HPDE6-E6E7 (cell line): ENCODE results near the gene MTG1.
A peak's percentile ranks its signal among the peaks of the same experiment; 100 is the strongest.
"Not testable (repeated sequence)": the region's sequence is repeated elsewhere in the genome, so short reads cannot be mapped to it uniquely, and the experiment has no call there.

Source experiments
- DNase-seq: peaks from one replicate; pipeline ENCODE4 v3.0.0; 2011; ENCODE audit warnings: missing footprints; ENCODE audit errors: extremely low spot score

MTG1 gene

GRCh38 chr10:133358925-133359310 lies 35.0 kb upstream of the MTG1 start:
- no peak for DNase-seq

- no peak for DNase-seq
These were observed 34.4 kb upstream of the MTG1 start for GRCh38 chr10:133359554-133359971.

- DNase-seq = no peak
These were observed 33.9 kb upstream of the MTG1 start for GRCh38 chr10:133359972-133360610.

DNA sequence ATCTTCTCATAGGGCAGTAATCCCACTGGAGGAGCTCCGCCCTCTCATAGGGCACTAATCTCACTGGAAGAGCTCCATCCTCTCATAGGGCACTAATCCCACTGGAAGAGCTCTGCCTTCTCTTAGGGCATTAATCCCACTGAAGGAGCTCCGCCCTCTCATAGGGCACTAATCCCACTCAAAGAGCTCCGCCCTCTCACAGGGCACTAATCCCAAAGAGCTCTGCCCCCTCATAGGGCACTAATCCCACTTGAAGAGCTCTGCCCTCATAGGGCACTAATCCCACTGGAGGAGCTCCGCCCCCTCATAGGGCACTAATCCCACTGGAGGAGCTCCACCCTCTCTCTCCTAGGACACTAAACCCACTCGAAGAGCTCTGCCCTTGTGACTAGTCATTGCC lies 32.7 kb upstream of the MTG1 start:
- no peak for DNase-seq

- DNase-seq = no peak
These were observed 32.0 kb upstream of the MTG1 start for GRCh38 chr10:133361773-133362441.

DNA sequence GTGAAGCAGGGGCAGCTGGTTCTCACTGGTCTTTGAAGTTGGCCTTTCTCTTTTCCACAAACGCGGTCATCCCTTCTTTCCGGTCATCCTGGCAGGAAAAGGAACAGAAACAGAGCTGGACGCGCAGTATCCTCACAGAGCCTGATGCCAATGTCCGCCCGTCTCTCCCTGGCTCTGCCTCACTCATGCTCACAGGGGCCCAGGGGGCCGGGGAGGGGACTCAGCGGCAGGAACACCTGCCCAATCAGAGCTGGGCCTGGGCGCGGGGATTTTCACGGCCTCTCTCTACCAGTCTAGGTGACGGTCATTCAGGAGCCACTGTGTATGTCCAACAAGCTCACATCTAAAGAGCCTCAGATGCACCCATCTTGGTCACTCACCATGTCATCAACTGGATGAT lies 31.1 kb upstream of the MTG1 start:
- no peak for DNase-seq

DNA sequence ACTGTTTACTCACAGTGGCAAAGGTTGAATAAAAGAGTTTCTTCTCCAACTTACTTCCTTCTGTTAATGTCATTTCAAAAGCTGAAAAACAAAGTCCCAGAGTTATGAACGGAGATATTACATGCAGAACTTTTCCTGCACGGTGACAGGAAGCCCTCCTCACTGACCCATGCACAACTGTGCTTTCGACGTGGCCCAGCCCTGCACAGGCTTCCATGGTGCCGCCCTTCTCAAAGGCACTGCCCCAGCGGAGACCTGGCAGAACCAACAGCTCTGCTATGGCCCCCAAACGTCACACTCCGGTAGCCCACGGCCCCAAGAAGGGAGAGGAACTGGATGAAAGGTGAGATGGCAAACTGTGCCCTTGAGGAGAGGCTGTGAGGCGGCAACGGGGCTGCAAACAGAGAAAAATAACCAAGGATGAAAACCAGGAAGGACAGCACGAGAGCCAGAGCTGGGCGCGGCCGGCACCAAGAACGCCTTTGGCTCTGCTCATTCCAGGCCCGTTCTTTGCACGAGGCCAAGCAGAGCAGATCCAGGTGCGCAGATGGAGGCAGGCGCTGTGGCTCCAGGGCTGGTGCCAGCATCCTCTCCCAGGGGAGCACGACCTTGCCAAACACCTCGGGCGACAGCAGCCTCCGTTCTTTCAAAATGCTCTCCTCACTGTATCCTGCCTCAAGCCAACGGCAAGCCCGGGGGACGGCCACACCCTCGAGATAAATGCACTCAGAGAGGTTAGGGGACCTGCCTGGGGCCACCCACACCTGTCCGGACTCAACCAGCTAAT lies 29.1 kb upstream of the MTG1 start:
- DNase-seq = no peak

DNA sequence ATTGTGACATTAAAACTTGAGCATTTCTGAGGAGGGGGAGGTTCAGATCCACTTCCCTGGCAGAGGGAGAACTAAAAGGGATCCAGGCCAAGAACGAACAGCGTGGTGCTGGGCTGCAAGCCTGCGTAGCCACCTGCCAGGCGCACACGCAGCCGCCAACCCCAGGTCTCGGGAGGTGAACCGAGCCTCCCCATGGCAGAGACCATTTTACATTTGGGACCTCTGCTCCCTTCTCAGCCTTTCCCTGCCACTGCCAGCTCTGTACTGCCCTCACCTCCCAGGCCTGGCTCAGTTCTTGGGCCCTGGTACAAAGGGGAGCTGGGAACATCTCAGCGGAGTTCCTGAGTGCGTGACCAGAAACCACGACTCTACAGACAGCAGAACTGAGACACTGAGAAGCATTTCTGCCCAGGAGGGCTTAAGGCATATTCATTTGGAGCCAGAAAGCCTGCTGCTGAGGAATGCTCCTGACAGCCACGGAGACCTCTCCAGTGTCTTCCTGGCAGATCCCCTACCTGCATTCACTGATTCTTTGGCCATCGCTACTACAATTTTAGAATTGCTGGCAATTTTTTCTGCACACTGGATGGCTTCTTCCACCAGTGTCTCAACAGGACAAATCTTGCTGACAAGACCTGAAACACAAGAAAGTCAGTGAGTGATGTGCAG lies 28.4 kb upstream of the MTG1 start:
- DNase-seq = no peak

DNA sequence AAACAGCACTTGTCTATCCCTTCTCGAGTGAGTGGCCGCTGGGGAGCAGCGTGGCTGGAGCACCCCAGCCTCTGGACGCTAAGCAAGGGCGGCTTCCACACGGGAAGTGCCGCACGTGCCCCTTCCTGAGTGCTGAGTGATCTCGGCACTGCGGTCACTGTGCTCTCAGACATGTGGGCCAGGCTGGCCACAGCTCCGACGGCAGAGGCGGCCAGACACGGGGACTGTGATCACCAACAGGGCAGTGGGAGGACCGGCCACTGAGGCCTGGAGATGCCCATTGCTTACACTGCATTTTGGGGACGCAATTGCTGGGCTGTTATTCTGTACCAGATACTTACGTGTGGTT lies 27.9 kb upstream of the MTG1 start:
- DNase-seq = no peak

- DNase-seq = no peak
These were observed 27.2 kb upstream of the MTG1 start for GRCh38 chr10:133366751-133367150.

DNA sequence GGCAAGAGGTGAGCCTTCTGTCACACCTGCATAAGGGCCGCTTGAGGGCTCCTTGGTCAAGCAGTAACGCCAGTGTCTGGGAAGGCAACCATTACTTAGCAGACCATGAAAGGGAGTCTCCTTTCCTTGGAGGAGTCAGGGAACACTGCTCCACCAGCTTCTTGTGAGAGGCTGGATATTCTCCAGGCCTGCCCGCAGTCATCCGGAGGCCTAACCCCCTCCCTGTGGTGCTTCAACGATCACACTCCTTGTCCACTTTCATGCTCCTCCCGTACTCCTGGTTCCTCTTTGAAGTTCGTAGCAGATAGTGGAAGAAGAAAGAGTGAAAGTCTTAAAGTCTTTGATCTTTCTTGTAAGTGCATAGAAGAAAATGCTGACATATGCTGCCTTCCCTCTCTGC lies 26.5 kb upstream of the MTG1 start:
- DNase-seq = not testable (repeated sequence)

DNA sequence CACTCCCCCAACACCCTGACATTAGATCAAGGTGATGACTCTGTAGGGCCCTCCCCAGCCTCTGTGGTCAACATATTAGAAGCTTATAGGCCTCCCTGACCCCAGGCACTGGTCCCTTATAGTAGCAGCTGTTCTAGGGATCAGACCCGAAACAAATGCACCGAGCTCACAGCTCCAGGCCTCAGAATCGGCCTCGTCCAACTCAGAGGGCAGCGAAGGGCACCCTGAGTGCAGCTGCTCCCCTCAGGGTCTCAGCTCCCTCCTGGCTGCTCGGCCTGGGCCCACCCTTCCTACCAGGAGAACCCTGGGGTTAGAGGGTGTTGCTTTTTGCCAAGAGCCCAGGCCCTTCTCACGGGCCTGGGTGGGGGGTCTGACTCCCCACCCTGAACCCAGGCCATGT lies 25.8 kb upstream of the MTG1 start:
- no peak for DNase-seq

DNA sequence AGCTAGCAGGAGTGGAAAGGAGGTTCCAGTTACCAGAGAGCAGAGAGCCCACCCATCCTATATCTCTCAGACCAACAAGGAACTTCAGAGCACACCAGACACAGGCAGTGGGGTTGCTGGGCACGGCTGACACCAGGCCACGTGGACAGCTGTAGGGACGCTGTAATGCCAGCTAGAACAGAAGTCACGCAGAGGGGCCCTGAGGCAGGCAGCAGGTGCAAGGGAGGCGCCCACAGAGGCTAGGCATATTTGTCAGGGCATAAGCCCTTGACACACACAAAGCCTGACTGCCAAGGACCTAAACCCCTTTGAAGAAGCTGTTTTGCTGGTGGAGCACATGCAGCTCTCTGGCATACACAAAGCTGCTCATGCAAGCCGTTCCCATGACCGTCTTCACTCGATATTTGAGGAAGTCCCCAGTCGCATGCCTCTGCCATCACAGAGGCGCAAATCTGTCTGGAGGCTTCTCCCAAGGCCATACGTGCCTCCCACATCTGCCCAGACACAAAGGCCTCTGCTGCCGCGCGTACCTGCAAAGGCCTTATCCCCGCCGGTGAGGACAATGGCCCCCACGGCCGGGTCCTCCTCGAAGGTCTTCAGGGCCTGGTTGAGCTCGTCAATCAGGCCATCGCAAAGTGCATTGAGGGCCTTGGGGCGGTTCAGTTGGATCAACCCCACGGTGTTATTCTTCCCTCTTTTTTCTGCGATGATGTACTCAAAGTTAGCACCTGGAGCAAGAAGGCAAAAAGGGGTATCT lies 23.7 kb upstream of the MTG1 start:
- no peak for DNase-seq

- DNase-seq = no peak
These were observed 21.4 kb upstream of the MTG1 start for GRCh38 chr10:133372507-133372906.

DNA sequence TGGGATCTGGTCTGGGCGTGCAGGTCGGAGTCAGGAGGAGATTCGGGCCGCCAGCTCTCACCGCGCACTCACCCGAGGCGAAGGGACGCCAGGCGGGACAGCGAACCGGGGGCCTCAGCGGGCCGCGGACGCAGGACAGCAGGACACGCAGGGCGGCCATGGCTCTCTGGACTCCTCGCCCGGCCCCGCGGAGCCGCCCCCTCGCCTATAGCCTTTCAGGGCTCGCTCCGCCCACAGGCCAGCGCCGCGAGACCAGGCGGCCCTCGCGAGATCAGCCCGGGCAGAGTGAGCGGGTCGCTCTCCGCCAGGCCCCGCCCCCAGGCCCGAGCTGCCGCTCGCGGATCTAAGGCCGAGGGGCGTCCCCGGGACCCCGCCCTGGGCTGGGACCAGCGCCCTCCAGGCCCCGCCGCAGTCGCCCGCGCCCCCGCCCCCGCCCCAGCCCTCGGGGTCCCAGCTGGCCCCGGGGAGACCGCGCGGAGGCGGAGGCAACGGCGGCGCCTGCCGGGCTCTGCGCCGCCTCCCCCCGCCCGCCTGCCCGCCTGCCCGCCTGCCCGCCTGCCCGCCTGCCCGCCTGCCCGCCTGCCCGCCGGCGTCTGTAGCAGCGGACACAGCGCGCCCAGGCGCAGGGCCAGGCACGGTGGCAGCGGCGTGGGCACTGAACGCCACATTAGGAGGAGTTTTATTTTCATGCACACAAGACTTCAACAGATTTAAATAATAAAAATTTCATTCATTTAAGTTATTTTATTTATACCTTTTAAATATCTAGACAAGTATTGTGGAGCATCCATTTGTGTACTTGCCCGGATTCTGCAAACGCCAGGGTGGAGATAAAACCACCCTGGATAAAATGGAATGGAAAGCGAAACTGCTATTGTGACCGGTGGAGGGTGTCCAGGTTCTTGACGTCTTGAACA lies 20.5 kb upstream of the MTG1 start, which contains the start of gene ECHS1:
ECHS1 (minus strand) TSS at position 181 of the 917 bp plus-strand sequence; CDS start at position 160, 21 bp downstream.
- DNase-seq = peak; percentile 97

DNA sequence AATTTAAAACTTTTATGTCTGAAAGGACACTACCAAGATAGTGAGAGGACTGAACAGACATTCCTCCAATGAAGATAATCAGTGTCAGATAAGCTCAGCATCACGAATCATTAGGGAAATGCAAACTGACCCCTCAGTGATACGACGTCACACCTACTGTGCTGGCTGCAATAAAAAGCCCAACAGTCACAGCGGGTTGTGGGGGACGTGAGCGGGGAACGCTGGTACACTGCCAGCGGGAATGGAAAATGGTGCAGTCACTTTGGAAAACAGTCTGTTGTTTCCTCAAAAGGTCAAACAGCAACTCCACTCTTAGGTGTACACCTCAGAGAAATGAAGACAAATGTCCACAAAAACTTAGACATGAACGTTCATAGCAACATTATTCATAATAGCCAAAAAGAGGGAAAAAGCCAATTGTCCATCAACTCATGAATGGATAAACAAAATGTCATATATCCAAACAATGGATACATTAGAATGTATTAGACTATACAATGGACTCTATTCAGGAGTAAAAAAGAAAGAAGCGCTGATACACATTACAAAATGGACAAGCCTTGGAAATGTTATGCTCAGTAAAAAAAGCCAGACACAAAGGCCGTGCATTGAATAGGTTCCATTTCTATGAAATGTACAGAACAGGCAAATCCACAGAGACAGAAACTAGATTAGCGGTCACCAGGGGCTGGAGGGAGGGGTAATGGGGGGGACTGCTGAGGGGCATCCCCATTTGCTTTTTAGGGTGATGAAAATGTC lies 18.4 kb upstream of the MTG1 start:
- DNase-seq = no peak

GRCh38 chr10:133376183-133376582 lies 17.8 kb upstream of the MTG1 start:
- DNase-seq = not testable (repeated sequence)

DNA sequence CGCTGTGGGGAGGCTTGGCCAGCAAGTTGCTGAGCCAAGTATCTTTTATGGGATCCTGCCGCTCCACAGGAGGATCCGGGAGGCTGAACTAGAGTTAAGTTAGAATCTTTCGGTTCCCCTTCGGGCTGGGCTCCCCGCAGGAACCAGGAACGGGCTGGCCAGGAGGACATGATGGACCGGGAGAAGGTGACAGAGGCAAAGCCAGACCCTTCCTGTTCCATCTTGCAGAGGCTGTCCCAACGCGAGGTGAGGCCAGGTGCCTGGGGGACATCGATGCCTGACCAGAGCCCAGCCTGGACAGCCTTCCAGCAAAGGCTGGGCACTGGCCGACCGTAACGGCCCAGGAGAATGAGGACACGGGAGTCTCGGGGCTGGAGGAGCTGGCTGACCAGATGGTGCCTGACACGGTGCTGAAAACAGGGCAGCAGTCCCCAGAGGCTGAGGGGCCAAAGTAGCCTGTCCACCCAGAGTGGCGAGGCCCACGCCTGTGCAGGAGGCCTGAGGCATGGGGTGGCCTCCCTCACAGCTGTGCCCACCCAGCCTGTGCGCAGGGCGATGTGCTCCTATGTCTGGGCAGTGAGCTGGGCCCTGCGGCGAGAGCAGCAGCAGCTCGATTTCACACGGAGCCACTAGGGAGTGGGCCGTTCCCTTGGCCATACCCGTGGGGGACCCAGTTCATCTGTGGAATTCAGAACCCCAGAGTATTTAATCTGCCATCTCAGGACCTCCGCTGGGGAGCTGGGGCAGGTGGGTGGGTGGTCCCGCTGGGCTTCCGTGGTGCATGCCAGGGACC lies 16.7 kb upstream of the MTG1 start:
- DNase-seq = no peak

DNA sequence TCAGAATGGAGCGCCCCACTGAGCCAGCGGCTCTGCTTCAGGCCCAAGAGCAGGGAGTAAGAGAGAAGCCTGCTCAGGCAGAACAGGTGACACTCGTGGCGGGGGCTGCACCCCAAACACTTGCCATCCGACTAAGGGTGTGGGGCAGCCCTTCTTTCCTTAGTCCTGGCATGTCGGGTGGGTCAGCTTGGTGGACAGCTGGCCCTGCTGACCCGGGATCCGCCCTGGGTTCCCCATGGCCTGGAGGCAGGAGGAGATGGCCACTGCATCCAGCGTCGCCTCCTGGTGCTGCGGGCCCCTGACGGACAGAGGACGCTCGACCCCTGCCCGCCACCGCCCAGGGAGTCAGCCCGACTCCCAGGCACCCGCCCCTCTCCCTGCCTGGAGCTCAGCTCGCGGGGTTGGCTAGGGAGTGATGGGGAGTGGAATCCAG lies 16.1 kb upstream of the MTG1 start:
- no peak for DNase-seq
